CD4-positive, alpha-beta memory T cell (primary cell): ENCODE results near the gene COX7A2. TPM values are rescaled to one million over a fixed set of nuclear protein-coding genes. Genes with fewer than 3 reads are reported as not detected.
A peak's percentile ranks its signal among the peaks of the same experiment; 100 is the strongest.

ENCODE experiments used
- CTCF ChIA-PET: fragments of 350-600 bp; sonication (Branson Sonifier 250); formaldehyde crosslinking; loops from one replicate; lab custom pipeline; 2021; ENCODE audit warnings: inconsistent platforms; ENCODE audit not compliant: partially characterized antibody; lab: Charles Lee
- POLR2A ChIA-PET: fragments of 350-600 bp; sonication (Branson Sonifier 250); formaldehyde crosslinking; loops from one replicate; lab custom pipeline; 2021; ENCODE audit not compliant: partially characterized antibody; lab: Charles Lee
- DNase-seq, 5 donors: peaks; one replicate each; pipeline versions ENCODE4 v3.0.0 to v3.0.0-alpha.2; 2020 to 2022; ENCODE audit warnings: mixed read lengths in 1 of 5
- H3K27ac ChIP-seq: one replicate; pipeline ENCODE4 v1.7.0; 2013; ENCODE audit warnings: low read depth, low read length
- H3K27me3 ChIP-seq: 2 replicates; pipeline ENCODE4 v1.7.0; 2013; ENCODE audit warnings: mild to moderate bottlenecking, low read length, moderate library complexity; ENCODE audit not compliant: insufficient read depth
- H3K36me3 ChIP-seq: 2 replicates; pipeline ENCODE4 v1.7.0; 2013; ENCODE audit warnings: mild to moderate bottlenecking, low read length, moderate library complexity; ENCODE audit not compliant: insufficient read depth
- H3K4me1 ChIP-seq: 2 replicates; pipeline ENCODE4 v1.7.0; 2013; ENCODE audit warnings: mild to moderate bottlenecking, low read length, moderate library complexity; ENCODE audit not compliant: insufficient read depth
- H3K4me3 ChIP-seq, 2 donors: one replicate each; pipeline ENCODE4 v1.7.0; 2013; ENCODE audit warnings: low read length in 2 of 2, mild to moderate bottlenecking in 1 of 2
- H3K9me3 ChIP-seq, 2 donors: one replicate each; pipeline ENCODE4 v1.7.0; 2013; ENCODE audit warnings: low read length in 2 of 2, control low read depth in 1 of 2; ENCODE audit not compliant: control insufficient read depth in 1 of 2
- H3K27ac Mint-ChIP-seq, 7 donors: one replicate each; pipeline ENCODE4 v1.8.0; 2020 to 2021; ENCODE audit warnings: mixed read lengths in 7 of 7, mild to moderate bottlenecking in 6 of 7, inconsistent platforms in 3 of 7, moderate library complexity in 3 of 7
- H3K27me3 Mint-ChIP-seq, 2 donors: one replicate each; pipeline ENCODE4 v1.8.0; 2020 to 2021; ENCODE audit warnings: mixed read lengths in 2 of 2
- H3K36me3 Mint-ChIP-seq, 2 donors: one replicate each; pipeline ENCODE4 v1.8.0; 2020 to 2021; ENCODE audit warnings: mixed read lengths in 2 of 2, inconsistent platforms in 1 of 2, mild to moderate bottlenecking in 1 of 2
- H3K4me1 Mint-ChIP-seq, 4 donors: one replicate each; pipeline ENCODE4 v1.8.0; 2020 to 2021; ENCODE audit warnings: mixed read lengths in 4 of 4, mild to moderate bottlenecking in 1 of 4
- H3K4me3 Mint-ChIP-seq, 8 donors: one replicate each; pipeline ENCODE4 v1.8.0; 2020 to 2021; ENCODE audit warnings: mixed read lengths in 8 of 8, mild to moderate bottlenecking in 7 of 8, moderate library complexity in 6 of 8, inconsistent platforms in 3 of 8
- H3K9me3 Mint-ChIP-seq, 8 donors: one replicate each; pipeline ENCODE4 v1.8.0; 2020 to 2021; ENCODE audit warnings: mixed read lengths in 8 of 8, mild to moderate bottlenecking in 5 of 8, inconsistent platforms in 3 of 8, moderate library complexity in 1 of 8
- intact Hi-C: fragments of 100-400 bp; cut with micrococcal nuclease; formaldehyde crosslinking; loops from one replicate; pipeline ENCODE4 v1.15.1; 2023
- polyA plus RNA-seq, 2 donors: library from polyadenylated mRNA; unstranded; fragments of 300-500 nt; fragmentation: Illumina TruSeq; gene quantifications; one replicate each; pipeline ENCODE4 v1.2.3, GENCODE V29; 2021
- total RNA-seq, 2 experiments: library from RNA; stranded (reverse); gene quantifications; one replicate each; pipeline ENCODE4 v1.2.3, GENCODE V29; 2021

The COX7A2 gene
- total and polyA plus RNA-seq, 4 experiments from 2014 or later = 188 to 1,007 (median 505) TPM

DNA sequence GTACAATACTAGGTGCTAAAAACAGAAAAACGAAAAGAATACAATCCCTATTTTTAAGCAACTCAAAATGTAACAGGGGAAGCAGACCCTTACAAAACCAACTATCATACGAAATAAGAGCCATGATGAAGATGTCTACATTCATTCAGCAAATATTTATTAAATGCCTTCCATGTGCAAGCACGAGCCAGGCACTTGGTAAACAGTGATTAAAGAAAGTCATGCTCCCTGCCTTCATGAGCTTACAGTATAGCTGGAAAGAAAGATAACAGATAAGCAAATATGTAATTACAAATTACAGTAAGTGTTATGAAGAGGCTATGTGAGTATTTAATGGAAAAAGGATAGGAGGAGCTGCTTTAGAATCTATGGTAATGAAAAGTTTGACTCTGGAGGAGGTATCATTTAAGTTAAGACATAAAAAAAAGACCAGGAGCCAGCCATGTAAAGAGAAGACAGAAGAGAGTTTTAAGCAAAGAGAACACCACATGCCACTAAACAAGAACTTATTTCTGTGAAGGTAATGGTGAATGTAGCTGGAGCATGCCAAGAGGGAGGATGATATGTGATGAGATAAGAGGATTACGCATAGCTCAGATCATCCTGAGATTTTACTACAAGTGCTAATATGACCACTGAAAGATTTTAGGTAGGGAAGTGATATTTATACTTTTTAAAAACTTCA, 19.3 kb upstream of the COX7A2 start:
- H3K4me3 Mint-ChIP-seq = no peak overlapping the region
- Histone ChIP-seq H3K9me3 (no peaks in the 10 kb centered on the region), H3K4me3 (no peak overlapping the region), H3K27ac (no peak overlapping the region), H3K36me3 (peaks cover 49% of the 10 kb centered on the region), H3K4me1 (peaks cover 8% of the 10 kb centered on the region), H3K27me3 (no peaks in the 10 kb centered on the region)
- H3K27ac Mint-ChIP-seq = no peak overlapping the region
- ChIA-PET POLR2A (no interaction called here), CTCF (interaction anchor here (1.6 to 1.7 kb wide), 2 partner anchors 9 to 34 kb away, joined by 3 to 6 read pairs; no protein-coding TSS in a partner anchor)
- no peak for DNase-seq
- intact Hi-C loops = no loop called here
- H3K4me1 Mint-ChIP-seq = peaks cover 11 to 17% (median 13%) of the 10 kb centered on the region in 4 donors
- no peaks in the 10 kb centered on the region for H3K9me3 Mint-ChIP-seq
- peaks cover 21 to 55% of the 10 kb centered on the region in 2 donors for H3K36me3 Mint-ChIP-seq
- H3K27me3 Mint-ChIP-seq = no peaks in the 10 kb centered on the region

DNA sequence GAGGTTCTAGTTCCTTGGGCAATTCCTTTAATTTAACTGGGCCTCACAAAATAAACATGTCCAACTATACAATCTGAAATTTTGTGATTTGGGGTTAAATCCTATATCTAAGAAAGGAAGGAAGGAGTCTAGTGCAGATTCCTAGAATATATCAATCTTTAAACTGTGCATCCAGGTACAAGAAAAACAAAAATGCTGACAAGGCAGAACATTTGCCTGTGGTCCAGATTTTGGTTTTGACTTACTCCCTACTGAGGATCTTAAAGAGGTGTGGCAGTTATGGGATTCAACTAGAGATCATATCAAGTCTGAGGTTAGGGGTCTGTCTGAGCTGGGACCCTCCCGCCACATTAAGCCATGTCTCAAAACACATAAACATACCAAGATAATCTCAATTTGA, 17.7 kb upstream of the COX7A2 start:
- peaks cover 0 to 2% (median 0%) of the 10 kb centered on the region in 8 donors for H3K9me3 Mint-ChIP-seq
- Histone ChIP-seq H3K4me3 (no peak overlapping the region), H3K4me1 (no peaks in the 10 kb centered on the region), H3K9me3 (no peaks in the 10 kb centered on the region), H3K27me3 (no peaks in the 10 kb centered on the region), H3K36me3 (peaks cover 54% of the 10 kb centered on the region), H3K27ac (no peak overlapping the region)
- DNase-seq = no peak
- intact Hi-C loops = no loop called here
- H3K36me3 Mint-ChIP-seq = peaks cover 26 to 64% of the 10 kb centered on the region in 2 donors
- no peak overlapping the region for H3K27ac Mint-ChIP-seq
- ChIA-PET CTCF (interaction anchor here (1.5 to 1.6 kb wide), 2 partner anchors 9 to 10 kb away, joined by 3 to 4 read pairs; no protein-coding TSS in a partner anchor), POLR2A (no interaction called here)
- no peaks in the 10 kb centered on the region for H3K27me3 Mint-ChIP-seq
- no peak overlapping the region for H3K4me3 Mint-ChIP-seq
- H3K4me1 Mint-ChIP-seq = peaks cover 2 to 5% (median 4%) of the 10 kb centered on the region in 4 donors

GRCh38 chr6:75257343-75258087, 13.9 kb upstream of the COX7A2 start:
- ChIA-PET POLR2A (no interaction called here), CTCF (interaction anchor here (1.9 to 2.0 kb wide), 2 partner anchors 14 to 49 kb away, joined by 4 to 8 read pairs; partner anchors contain the start of gene COX7A2)
- H3K4me3 Mint-ChIP-seq = no peak overlapping the region
- H3K9me3 Mint-ChIP-seq = peaks cover 0 to 2% (median 0%) of the 10 kb centered on the region in 8 donors
- H3K27me3 Mint-ChIP-seq = no peaks in the 10 kb centered on the region
- Histone ChIP-seq H3K4me1 (no peaks in the 10 kb centered on the region), H3K4me3 (no peak overlapping the region), H3K27me3 (no peaks in the 10 kb centered on the region), H3K9me3 (no peaks in the 10 kb centered on the region), H3K27ac (no peak overlapping the region), H3K36me3 (peaks cover 45% of the 10 kb centered on the region)
- H3K4me1 Mint-ChIP-seq = no peaks in the 10 kb centered on the region
- intact Hi-C loops = no loop called here
- peaks cover 30 to 64% of the 10 kb centered on the region in 2 donors for H3K36me3 Mint-ChIP-seq
- no peak for DNase-seq
- peak overlapping the region in 2 of 7 donors; percentile 12 to 37 for H3K27ac Mint-ChIP-seq

- peaks cover 0 to 1% (median 0%) of the 10 kb centered on the region in 4 donors for H3K4me1 Mint-ChIP-seq
- Histone ChIP-seq H3K27me3 (no peaks in the 10 kb centered on the region), H3K4me1 (no peaks in the 10 kb centered on the region), H3K36me3 (no peaks in the 10 kb centered on the region), H3K4me3 (no peak overlapping the region), H3K9me3 (no peaks in the 10 kb centered on the region), H3K27ac (no peak overlapping the region)
- no peak overlapping the region for H3K27ac Mint-ChIP-seq
- peaks cover 7 to 10% of the 10 kb centered on the region in 2 donors for H3K36me3 Mint-ChIP-seq
- peaks cover 2 to 6% of the 10 kb centered on the region in 2 donors for H3K27me3 Mint-ChIP-seq
- no peak overlapping the region for H3K4me3 Mint-ChIP-seq
- no peak for DNase-seq
- no peaks in the 10 kb centered on the region for H3K9me3 Mint-ChIP-seq
- ChIA-PET POLR2A (no interaction called here), CTCF (interaction anchor here (1.2 to 1.6 kb wide), 2 partner anchors 16 to 33 kb away, joined by 3 to 4 read pairs; no protein-coding TSS in a partner anchor)
- intact Hi-C loops = no loop called here
Observed at GRCh38 chr6:75250552-75250951, 7.0 kb upstream of the COX7A2 start.

DNA sequence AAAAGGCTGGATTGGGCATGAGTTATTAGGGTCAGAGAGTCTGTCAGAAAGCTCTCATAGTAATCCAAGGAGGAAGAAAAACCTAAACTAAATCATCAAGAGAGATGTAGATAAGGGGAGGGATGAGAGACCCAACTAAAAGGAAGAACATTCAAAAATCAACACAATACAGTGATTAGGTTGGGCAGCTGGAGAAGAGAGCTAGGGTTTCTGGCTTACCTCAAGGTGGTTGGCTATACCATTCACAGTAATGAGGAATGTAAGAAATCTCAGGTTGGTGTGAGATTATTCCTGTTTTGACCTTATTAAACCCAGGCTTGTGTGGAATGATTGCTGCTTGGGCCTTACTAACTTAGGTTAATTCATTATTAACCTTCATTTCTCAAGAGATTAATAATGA, 6.2 kb upstream of the COX7A2 start:
- Histone ChIP-seq H3K4me3 (no peak overlapping the region), H3K27ac (no peak overlapping the region), H3K36me3 (no peaks in the 10 kb centered on the region), H3K27me3 (no peaks in the 10 kb centered on the region), H3K9me3 (no peaks in the 10 kb centered on the region), H3K4me1 (no peaks in the 10 kb centered on the region)
- H3K4me3 Mint-ChIP-seq = no peak overlapping the region
- intact Hi-C loops = no loop called here
- H3K9me3 Mint-ChIP-seq = no peaks in the 10 kb centered on the region
- POLR2A ChIA-PET = interaction anchor here (0.6 kb wide), 1 partner anchor 487 kb away, joined by 3 read pairs; no protein-coding TSS in a partner anchor
- peaks cover 0 to 1% (median under 1%) of the 10 kb centered on the region in 4 donors for H3K4me1 Mint-ChIP-seq
- H3K36me3 Mint-ChIP-seq = peaks cover 3 to 7% of the 10 kb centered on the region in 2 donors
- peak overlapping the region in 1 of 7 donors; percentile 66 for H3K27ac Mint-ChIP-seq
- CTCF ChIA-PET = interaction anchor here (1.6 kb wide), 1 partner anchor 17 kb away, joined by 4 read pairs; no protein-coding TSS in a partner anchor
- H3K27me3 Mint-ChIP-seq = peaks cover 4 to 8% of the 10 kb centered on the region in 2 donors
- DNase-seq = no peak

- Mint-ChIP-seq H3K4me1 (peaks cover 8 to 27% (median 17%) of the 10 kb centered on the region in 4 donors), H3K27me3 (peaks cover 4 to 9% of the 10 kb centered on the region in 2 donors), H3K9me3 (peaks cover 0 to 3% (median 0%) of the 10 kb centered on the region in 8 donors), H3K27ac (no peak overlapping the region), H3K4me3 (peak overlapping the region in 1 of 8 donors; percentile 58), H3K36me3 (peaks cover 0 to 9% of the 10 kb centered on the region in 2 donors)
- intact Hi-C loops = no loop called here
- H3K4me1 ChIP-seq = peaks cover 13% of the 10 kb centered on the region
- ChIA-PET POLR2A (no interaction called here), CTCF (no interaction called here)
- H3K27me3 ChIP-seq = no peaks in the 10 kb centered on the region
- H3K27ac ChIP-seq = no peak overlapping the region
- no peaks in the 10 kb centered on the region for H3K9me3 ChIP-seq
- H3K36me3 ChIP-seq = no peaks in the 10 kb centered on the region
- DNase-seq = no peak
- H3K4me3 ChIP-seq = no peak overlapping the region
Observed at GRCh38 chr6:75246386-75246785, 2.8 kb upstream of the COX7A2 start.
